Measurements from ENCODE around the gene FBXW7.
A peak's percentile ranks its signal among the peaks of the same experiment; 100 is the strongest.
"Not testable (repeated sequence)": the region's sequence is repeated elsewhere in the genome, so short reads cannot be mapped to it uniquely, and the experiment has no call there.

Gene FBXW7

GRCh38 chr4:152535903-152536544 lies at the start of gene FBXW7:
Gene FBXW7 (minus strand): TSS chr4:152536092. CDS start chr4:152411803, 124,289 bp downstream.
- DNase-seq, result peak; percentile 100

GRCh38 chr4:152585023-152585441 lies 49.1 kb upstream of the FBXW7 start:
- peak; percentile 16 for DNase-seq

GRCh38 chr4:152581536-152582160 lies 45.8 kb upstream of the FBXW7 start:
- no peak for DNase-seq

GRCh38 chr4:152579916-152580315 lies 44.0 kb upstream of the FBXW7 start:
- DNase-seq, result no peak

- DNase-seq, result no peak
Observed at GRCh38 chr4:152579107-152579764, 43.3 kb upstream of the FBXW7 start.

- no peak for DNase-seq
Observed at GRCh38 chr4:152578670-152579069, 42.8 kb upstream of the FBXW7 start.

- no peak for DNase-seq
Observed at GRCh38 chr4:152577708-152578396, 42.0 kb upstream of the FBXW7 start.

GRCh38 chr4:152575533-152575932 lies 39.6 kb upstream of the FBXW7 start:
- no peak for DNase-seq

- no peak for DNase-seq
Observed at GRCh38 chr4:152573861-152574260, 38.0 kb upstream of the FBXW7 start.

- DNase-seq, result no peak
Observed at GRCh38 chr4:152572417-152573086, 36.7 kb upstream of the FBXW7 start.

GRCh38 chr4:152571770-152572169 lies 35.9 kb upstream of the FBXW7 start:
- DNase-seq, result no peak

- no peak for DNase-seq
Observed at GRCh38 chr4:152571296-152571695, 35.4 kb upstream of the FBXW7 start.

- DNase-seq, result no peak
Observed at GRCh38 chr4:152565333-152565732, 29.4 kb upstream of the FBXW7 start.

- DNase-seq, result no peak
Observed at GRCh38 chr4:152564336-152564735, 28.4 kb upstream of the FBXW7 start.

GRCh38 chr4:152563209-152563608 lies 27.3 kb upstream of the FBXW7 start:
- no peak for DNase-seq

- no peak for DNase-seq
Observed at GRCh38 chr4:152559641-152560040, 23.7 kb upstream of the FBXW7 start.

- DNase-seq, result no peak
Observed at GRCh38 chr4:152558396-152558795, 22.5 kb upstream of the FBXW7 start.

- DNase-seq, result no peak
Observed at GRCh38 chr4:152556834-152557233, 20.9 kb upstream of the FBXW7 start.

- DNase-seq, result peak; percentile 22
Observed at GRCh38 chr4:152556283-152556682, 20.4 kb upstream of the FBXW7 start.

GRCh38 chr4:152554742-152555141 lies 18.9 kb upstream of the FBXW7 start:
- no peak for DNase-seq

GRCh38 chr4:152550687-152551086 lies 14.8 kb upstream of the FBXW7 start:
- not testable (repeated sequence) for DNase-seq

GRCh38 chr4:152545088-152545487 lies 9.2 kb upstream of the FBXW7 start:
- no peak for DNase-seq

- DNase-seq, result not testable (repeated sequence)
Observed at GRCh38 chr4:152544533-152544932, 8.6 kb upstream of the FBXW7 start.
